Neural crest cell (in vitro differentiated cells): ENCODE data around the gene SPTAN1. TPM values are rescaled to one million over a fixed set of nuclear protein-coding genes. Genes with fewer than 3 reads are reported as not detected.
A peak's percentile ranks its signal among the peaks of the same experiment; 100 is the strongest.

Experiments
- DNase-seq: peaks from one replicate; pipeline ENCODE4 v3.0.0; 2021; ENCODE audit warnings: low read depth, mixed read lengths, low spot score
- H3K27ac Mint-ChIP-seq: one replicate; pipeline ENCODE4 v1.8.0; 2021; ENCODE audit warnings: mild to moderate bottlenecking, mixed read lengths; ENCODE audit not compliant: unreplicated experiment
- H3K27me3 Mint-ChIP-seq: 2 replicates; pipeline ENCODE4 v1.8.0; 2021; ENCODE audit warnings: low read depth, mild to moderate bottlenecking, mixed read lengths
- H3K36me3 Mint-ChIP-seq: 2 replicates; pipeline ENCODE4 v1.8.0; 2021; ENCODE audit warnings: low read depth, mild to moderate bottlenecking, mixed read lengths
- H3K4me1 Mint-ChIP-seq: 2 replicates; pipeline ENCODE4 v1.8.0; 2021; ENCODE audit warnings: mixed read lengths
- H3K4me3 Mint-ChIP-seq: one replicate; pipeline ENCODE4 v1.8.0; 2021; ENCODE audit warnings: mild to moderate bottlenecking, mixed read lengths
- H3K9me3 Mint-ChIP-seq: 2 replicates; pipeline ENCODE4 v1.8.0; 2021; ENCODE audit warnings: mixed read lengths
- CTCF ChIP-seq: fragments of 200-600 bp; sonication (generic); conservative IDR thresholded peaks from 2 replicates; pipeline ENCODE4 v1.5.0; 2021; ENCODE audit warnings: antibody characterized with exemption, mild to moderate bottlenecking
- total RNA-seq: library from RNA; stranded (reverse); gene quantifications from 2 replicates; pipeline ENCODE4 v1.2.1, GENCODE V29; 2021

SPTAN1 gene
- total RNA-seq, 1 donor from 2014 or later, result 289 TPM

GRCh38 chr9:128554155-128554862 is 1.9 kb downstream of the SPTAN1 start:
- Mint-ChIP-seq H3K36me3 (no peaks in the 10 kb centered on the region), H3K9me3 (no peaks in the 10 kb centered on the region), H3K4me1 (peaks cover 40% of the 10 kb centered on the region), H3K27ac (no peak overlapping the region), H3K27me3 (no peaks in the 10 kb centered on the region), H3K4me3 (no peak overlapping the region)
- TF ChIP-seq CTCF, result peak; percentile 19
- peak; percentile 5 for DNase-seq

GRCh38 chr9:128555180-128555721 is 2.9 kb downstream of the SPTAN1 start:
- H3K27me3 Mint-ChIP-seq, result no peaks in the 10 kb centered on the region
- H3K4me1 Mint-ChIP-seq, result peaks cover 37% of the 10 kb centered on the region
- no peaks in the 10 kb centered on the region for H3K36me3 Mint-ChIP-seq
- H3K9me3 Mint-ChIP-seq, result no peaks in the 10 kb centered on the region
- TF ChIP-seq CTCF, result no peak
- no peak overlapping the region for H3K27ac Mint-ChIP-seq
- H3K4me3 Mint-ChIP-seq, result no peak overlapping the region
- no peak for DNase-seq

GRCh38 chr9:128556276-128556675 is 3.9 kb downstream of the SPTAN1 start:
- Mint-ChIP-seq H3K27me3 (no peaks in the 10 kb centered on the region), H3K36me3 (no peaks in the 10 kb centered on the region), H3K4me3 (no peak overlapping the region), H3K9me3 (no peaks in the 10 kb centered on the region), H3K4me1 (peaks cover 31% of the 10 kb centered on the region), H3K27ac (no peak overlapping the region)
- DNase-seq, result no peak
- TF ChIP-seq CTCF, result no peak

- peak overlapping the region; percentile 66 for H3K4me3 Mint-ChIP-seq
- TF ChIP-seq CTCF, result no peak
- H3K4me1 Mint-ChIP-seq, result peaks cover 28% of the 10 kb centered on the region
- no peaks in the 10 kb centered on the region for H3K9me3 Mint-ChIP-seq
- no peak overlapping the region for H3K27ac Mint-ChIP-seq
- no peak for DNase-seq
- no peaks in the 10 kb centered on the region for H3K36me3 Mint-ChIP-seq
- no peaks in the 10 kb centered on the region for H3K27me3 Mint-ChIP-seq
Measured at GRCh38 chr9:128556926-128557634, 4.7 kb downstream of the SPTAN1 start.

GRCh38 chr9:128558431-128559310 is 6.3 kb downstream of the SPTAN1 start:
- no peak for TF ChIP-seq CTCF
- Mint-ChIP-seq H3K4me3 (peak overlapping the region; percentile 60), H3K27me3 (no peaks in the 10 kb centered on the region), H3K4me1 (peaks cover 28% of the 10 kb centered on the region), H3K27ac (peak overlapping the region; percentile 93), H3K36me3 (peaks cover 3% of the 10 kb centered on the region), H3K9me3 (no peaks in the 10 kb centered on the region)
- DNase-seq, result peak; percentile 8
